Measurements from ENCODE around the gene LDAH.

LDAH gene

GRCh38 chr2:20771299-20771698 is 51.6 kb downstream of the LDAH start:
- DNase-seq (ENCODE audit: low spot score): no peak

GRCh38 chr2:20766798-20767644 is 55.9 kb downstream of the LDAH start:
- DNase-seq (ENCODE audit: low spot score): no peak

GRCh38 chr2:20766213-20766612 is 56.7 kb downstream of the LDAH start:
- no peak for DNase-seq (ENCODE audit: low spot score)

DNA sequence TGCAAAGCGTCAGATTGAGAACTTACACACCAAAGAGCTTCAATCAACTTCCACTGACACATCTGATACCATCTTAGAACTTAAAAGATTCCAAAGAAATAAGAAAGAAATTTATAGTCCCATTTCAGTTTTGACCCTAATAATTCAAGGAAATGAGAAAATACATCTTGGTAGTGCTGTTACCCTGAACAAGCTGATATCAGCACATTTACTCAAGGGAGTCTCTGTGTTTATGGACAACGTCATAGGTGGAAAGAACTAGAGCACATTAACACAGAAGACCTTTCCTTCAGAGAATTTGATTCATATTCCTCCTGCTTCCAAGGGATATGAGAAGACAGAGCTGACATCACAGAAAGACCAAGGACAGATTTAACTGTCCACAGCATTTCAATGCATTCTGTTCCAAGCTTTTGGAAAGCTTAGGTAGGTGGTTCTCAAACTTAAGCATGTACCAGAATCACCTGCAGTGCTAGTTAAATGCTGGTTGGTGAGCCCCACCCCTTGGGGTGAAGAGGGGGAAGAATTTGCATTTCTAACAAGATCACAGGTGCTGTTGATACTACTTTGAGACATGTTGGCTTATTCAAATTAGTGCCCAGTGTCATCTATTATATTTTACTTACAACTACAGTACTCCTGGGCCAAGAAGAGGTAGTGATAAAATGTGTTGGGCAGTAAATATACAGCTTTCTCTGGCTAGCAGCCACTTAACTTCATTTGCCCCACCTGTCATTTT is 59.8 kb downstream of the LDAH start:
- DNase-seq (ENCODE audit: low spot score): no peak

- DNase-seq (ENCODE audit: low spot score): no peak
Observed at GRCh38 chr2:20759487-20759886, 63.4 kb downstream of the LDAH start.

DNA sequence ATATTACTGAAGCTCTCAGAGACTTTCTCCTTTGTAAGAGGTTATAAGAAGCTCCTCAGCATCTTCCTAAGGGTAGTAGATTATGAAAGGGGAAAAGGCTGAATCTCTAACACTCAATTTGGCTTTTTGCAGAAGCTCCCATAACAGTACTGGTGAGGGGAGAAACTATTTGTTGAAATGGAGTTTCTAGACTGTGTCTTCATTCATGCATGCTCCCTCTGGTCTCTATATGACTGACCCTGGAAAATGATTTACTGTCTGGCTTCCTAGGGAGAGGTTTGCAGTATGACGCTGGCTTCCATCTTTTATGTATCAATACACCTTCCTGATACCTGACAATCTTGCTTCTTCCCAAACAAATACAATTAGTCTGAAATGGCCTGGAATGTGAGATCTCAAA is 63.9 kb downstream of the LDAH start:
- DNase-seq (ENCODE audit: low spot score): no peak

GRCh38 chr2:20757405-20758090 is 65.4 kb downstream of the LDAH start:
- DNase-seq (ENCODE audit: low spot score): no peak

GRCh38 chr2:20755132-20755800 is 67.6 kb downstream of the LDAH start:
- no peak for DNase-seq (ENCODE audit: low spot score)

DNA sequence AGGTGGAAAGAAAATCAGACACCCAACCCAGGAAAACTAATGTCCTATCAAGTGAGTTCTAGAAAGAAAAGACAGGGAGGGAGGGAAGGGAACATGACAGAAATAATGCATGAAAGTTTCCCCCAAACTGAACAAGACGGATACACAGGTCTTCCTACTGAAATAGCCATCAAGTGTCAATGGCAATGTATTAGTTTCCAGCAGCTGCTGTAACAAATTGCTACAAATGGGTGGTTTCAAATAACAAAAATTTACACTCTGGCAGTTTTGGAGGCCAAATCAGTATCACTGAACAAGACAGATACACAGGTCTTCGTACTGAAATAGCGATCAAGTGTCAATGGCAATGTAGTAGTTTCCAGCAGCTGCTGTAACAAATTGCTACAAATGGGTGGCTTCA is 70.6 kb downstream of the LDAH start:
- no peak for DNase-seq (ENCODE audit: low spot score)

- no peak for DNase-seq (ENCODE audit: low spot score)
Observed at GRCh38 chr2:20747317-20747716, 75.6 kb downstream of the LDAH start.

- DNase-seq (ENCODE audit: low spot score): no peak
Observed at GRCh38 chr2:20745924-20746555, 76.9 kb downstream of the LDAH start.

DNA sequence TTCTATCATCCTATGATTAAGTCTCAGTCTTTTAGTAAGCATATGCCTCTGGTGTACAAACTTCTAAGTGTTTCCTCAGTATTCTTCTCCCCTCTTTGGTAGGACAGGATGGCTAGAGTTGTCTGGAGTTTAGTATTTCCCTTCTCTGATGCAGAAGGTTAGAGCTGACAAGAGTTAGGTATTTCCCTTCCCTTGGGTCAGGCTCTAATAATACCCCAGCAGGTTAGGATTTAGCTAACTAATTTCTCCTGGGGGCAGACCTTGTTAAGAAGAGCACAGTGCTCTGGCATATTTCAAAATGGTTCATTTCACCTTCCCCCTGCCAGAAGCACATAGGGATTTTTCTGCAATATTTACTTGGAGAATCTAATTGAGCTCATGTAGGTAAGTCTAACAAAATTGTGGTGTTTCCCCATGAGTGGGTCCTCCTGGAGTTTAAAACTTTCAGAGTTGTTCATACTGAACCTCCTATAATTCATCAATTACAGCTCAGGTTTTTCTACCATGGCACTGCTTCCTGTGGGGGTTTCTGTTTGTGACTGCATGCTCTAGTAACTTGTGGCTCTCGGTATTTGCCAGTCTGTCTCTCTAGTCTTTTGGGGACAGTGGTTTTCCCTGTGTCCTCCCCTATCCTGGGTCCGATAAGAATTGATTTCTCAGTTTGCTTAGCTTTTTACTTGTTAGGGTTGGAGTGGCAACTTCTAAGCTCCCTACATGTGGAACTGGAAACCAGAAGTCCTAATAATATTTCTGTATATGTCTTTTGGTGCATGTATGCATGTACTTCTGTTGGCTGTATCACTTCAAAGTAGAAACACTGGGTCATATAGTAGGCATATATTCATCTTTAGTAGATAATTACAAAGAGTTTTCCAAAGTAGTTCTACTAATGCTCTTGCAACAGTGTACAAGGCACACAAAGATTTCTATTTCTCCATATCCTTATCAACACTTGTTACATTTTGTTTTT is 78.2 kb downstream of the LDAH start:
- DNase-seq (ENCODE audit: low spot score): no peak

DNA sequence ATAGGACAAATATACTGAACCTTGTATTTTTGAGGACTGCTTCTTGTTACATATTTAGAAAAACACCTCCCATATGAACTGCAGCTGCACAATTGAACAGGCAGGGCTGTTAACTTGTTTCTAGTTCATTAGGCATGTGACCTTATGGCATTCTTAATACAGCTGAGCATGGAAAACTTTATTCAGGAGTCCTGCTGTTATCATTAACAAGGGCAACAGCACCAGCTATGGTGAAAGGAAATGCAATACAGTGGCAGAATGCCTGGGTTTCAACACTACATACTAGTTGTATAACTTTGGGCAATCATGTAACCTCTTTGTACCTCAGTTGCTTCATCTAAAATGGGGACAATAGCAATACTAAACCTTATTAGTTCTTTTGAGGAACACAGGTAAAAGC is 84.1 kb downstream of the LDAH start:
- DNase-seq (ENCODE audit: low spot score): no peak

DNA sequence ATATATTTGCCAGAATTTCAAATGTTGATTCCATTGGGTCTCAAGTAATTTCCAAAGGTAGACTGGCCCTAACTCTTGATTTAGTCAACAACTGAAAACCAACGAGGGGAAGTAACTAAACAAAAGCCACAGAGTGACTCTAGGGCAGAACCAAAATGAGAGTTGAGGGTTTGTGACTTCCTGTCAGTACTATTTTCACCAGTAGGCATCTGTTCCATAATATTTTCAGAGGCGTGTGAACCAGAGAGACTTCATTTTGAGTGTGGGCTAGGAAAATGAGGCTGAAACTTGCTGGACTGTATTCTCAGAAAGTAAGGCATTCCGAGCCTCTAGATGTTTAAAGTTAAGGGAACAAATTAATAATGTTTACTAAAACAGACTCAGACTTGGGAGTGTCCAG is 85.4 kb downstream of the LDAH start:
- no peak for DNase-seq (ENCODE audit: low spot score)

DNA sequence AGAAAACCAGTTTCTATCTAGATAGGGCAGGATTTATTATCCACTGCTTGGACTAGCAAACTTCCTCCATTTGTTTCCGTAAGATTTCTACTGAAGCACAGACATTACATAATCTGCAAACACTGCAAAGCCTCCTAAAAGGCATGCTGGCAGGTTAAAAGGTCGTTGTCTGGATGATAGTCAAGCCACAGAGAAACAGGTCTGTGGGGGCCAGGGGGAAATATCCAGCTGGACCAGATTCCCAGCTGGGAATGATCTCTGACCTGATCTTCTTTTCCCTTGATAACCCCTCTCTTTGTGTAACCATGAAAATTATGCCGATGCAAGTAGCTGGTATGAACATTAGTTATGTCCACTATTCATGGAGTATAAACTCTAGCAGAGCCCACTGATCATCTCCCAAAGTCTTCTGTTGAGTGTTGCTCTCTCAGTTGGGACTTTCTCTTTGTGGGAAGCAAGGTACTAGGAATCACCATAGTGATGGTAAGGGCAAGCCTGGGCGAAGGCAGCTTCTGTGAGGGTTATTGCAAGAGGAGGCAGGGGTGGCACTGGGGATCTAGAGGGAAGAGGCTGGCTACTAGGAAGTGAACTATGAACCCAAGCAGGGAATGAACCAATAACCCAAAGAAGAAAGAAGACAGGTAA is 94.7 kb downstream of the LDAH start:
- no peak for DNase-seq (ENCODE audit: low spot score)

DNA sequence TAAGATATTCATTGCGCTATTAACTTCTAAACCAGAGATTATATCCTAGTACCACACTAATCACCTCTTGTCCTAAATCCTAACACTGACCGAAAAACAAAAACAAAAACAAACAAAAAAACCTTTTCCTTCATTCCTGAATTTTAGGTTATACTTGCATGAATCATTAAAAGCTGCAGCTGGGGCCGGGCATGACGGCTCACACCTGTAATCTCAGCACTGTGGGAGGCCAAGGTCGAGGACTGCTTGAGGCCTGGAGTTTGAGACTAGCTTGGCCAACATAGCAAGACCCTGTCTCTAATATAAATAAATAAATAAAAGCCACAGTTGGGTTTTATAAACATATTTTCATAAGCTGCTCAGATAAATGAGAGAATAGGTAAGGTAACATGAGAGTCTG is 96.0 kb downstream of the LDAH start:
- DNase-seq (ENCODE audit: low spot score): no peak

GRCh38 chr2:20725782-20726181 is 97.1 kb downstream of the LDAH start:
- DNase-seq (ENCODE audit: low spot score): no peak

DNA sequence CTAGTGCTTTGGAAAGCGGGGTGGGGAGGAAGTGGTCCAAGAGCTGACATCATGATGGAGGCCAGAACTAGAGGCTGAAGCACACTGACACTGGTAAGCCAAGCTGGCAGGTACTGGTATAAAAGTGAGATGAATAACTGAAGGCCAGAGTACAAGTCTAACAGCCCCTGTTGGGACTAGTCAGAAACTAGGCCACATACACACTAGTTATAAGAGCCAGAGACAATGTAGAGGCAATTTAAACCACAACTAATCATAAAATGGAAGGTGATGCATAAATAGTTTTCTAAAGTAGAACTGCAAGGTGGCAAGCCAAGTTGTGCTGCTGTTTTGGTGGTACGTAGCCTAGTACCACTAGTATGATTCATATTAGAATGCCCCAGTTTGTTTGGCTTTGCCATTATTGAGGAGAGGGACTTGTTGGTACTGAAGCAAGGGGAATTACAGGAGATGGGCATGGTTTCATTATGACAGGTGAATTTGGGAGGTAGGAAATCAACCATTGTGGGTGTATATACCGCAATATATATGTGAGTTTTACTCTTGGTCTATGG is 98.3 kb downstream of the LDAH start:
- DNase-seq (ENCODE audit: low spot score): no peak

DNA sequence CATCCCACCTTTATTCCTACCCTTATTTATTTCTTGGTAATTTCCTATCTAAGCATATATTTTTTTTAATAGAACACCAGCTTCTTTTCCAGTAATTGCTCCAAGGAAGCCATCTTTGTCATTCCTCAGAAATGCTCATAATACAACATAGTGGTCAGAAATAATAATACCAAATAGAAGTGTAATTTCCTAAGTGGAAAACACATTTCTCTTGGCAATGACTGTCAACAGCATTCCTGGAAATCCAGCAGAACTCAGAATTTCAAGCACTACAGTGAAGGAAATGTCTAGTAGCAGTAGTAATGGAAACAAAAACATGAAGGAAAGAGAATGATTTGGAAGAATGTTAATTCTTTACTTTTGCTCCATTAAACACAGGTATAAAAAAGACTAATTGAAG is 99.4 kb downstream of the LDAH start:
- DNase-seq (ENCODE audit: low spot score): no peak

All from cerebellar cortex (tissue), 1 donor.